ENCODE data around the gene ZDHHC8.

The ZDHHC8 gene

DNA sequence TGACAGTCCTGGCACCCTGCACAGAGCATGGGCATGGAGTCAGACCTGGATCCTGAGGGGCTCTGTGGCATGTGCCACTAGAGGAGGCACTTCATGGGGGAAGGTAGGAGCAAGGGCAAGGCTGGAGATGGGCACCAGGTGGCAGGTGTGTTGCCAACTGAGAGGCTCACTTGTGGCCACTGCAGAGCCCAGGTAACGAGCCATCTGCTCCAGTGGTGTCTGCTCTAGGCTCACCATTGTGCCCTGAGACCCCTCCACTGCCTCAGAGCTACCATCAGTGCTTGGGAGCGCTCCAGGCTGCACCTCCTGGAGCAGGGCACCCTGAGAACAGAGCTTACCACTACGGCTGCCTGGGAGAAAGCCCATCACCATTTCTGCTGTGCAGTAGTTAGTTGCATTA, 1.3 kb upstream of the ZDHHC8 start:
- peak; percentile 72 for DNase-seq

DNA sequence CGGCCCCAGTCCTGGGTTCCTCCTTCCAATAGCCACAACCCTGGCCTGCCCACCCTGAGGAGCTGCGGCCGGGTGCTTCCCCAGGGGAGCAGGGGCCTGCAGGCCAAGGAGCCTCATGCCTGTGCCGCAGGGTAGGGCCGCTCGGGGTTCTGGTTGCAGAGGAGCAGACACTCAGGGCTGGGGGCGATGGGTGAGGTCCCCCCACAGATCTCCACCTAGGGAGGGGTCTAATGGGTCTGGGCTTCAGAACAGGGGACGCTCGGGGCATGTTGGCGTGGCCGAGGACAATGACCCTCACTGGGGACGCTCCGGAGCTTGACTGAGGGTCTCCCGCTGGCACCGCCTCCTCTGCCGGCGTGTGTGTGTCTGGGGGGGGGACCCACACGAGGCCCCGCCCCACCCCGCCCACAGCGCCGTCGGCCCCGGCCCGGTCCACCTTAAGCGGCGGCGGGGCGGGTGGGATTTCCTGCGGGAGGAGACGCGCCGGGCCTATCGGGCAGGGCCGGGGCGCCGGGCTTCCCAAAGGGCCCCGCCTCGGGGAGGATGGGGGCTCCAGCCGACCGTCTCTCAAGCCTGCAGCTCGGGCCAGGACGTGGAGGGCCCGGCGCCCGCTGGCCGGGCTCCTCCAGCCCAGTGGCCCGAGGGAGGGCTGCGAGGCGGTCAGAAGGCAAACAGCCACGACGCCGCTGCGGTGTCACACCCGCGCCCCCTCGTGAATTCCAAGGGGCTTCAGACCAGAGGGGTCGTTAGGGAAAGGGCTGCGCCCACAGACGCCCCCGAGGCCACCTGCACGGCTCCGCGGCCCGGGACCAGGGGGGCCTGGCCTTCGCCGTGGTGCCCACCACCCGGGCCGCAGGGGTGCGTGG, 640 bp upstream of the ZDHHC8 start:
- DNase-seq: peak; percentile 26

DNA sequence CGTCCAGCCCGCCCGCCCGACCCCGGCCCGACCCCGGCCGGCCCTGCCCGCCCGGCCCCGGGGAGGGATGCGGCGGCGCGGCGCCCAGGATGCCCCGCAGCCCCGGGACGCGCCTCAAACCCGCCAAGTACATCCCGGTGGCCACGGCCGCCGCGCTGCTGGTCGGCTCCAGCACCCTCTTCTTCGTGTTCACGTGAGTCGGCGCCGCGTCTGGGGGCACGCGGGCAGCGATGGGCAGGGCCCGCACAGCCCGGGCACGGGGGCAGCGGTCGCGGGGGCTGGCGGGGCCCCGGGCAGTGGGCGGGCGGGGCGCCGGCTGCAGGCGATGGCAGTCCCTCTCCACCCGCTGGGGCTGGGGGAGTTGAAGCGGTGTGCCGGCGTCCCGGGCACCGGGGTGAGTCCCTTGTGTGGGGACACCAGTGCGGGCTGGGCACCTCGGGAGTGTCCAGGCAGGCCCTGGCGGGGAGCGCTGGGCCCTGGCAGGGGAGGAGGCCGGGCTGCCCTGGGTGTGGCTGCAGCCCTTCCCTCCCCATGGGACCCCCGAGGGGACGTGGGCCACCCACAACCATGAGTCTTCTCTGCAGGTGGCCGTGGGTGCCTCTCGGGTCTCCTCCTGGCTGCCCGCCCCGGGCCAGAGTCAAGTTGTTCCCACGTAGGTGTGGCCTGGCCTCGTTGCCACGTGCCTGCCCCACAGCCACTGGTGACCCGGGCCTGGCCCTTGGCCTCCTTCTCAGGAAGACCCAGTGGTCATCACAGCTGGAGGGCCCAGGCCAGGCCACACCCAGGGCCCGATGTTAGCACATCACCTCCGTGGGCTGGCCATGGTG, 468 bp downstream of the ZDHHC8 start:
- no peak for DNase-seq

DNA sequence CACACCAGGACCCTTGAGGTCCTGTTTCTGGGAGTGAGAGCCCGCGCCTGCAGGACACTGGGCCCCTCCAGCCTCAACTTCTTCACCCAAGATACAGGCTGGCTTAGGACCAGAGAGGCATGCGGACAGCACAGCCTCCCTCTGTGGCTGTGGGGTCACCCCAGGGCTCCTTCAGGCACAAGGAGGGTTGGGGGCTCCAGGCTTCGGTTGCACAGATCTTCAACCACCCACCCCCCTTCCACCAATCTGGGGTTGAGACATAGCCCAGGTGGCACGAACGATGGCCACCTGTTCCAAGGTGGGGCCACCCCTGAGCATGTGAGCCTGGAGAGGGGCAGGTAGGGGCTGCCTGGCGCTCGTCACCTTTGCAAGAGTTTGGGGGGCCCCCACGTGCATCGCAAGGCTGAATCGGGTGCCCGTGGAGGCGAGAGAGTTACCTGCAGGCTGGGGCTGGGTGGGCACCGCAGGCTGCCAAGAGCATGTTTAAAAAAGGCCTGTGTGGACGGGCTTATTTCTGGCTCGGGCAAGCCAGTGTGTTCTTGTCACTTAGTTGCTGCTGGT, 1.2 kb downstream of the ZDHHC8 start:
- no peak for DNase-seq

DNA sequence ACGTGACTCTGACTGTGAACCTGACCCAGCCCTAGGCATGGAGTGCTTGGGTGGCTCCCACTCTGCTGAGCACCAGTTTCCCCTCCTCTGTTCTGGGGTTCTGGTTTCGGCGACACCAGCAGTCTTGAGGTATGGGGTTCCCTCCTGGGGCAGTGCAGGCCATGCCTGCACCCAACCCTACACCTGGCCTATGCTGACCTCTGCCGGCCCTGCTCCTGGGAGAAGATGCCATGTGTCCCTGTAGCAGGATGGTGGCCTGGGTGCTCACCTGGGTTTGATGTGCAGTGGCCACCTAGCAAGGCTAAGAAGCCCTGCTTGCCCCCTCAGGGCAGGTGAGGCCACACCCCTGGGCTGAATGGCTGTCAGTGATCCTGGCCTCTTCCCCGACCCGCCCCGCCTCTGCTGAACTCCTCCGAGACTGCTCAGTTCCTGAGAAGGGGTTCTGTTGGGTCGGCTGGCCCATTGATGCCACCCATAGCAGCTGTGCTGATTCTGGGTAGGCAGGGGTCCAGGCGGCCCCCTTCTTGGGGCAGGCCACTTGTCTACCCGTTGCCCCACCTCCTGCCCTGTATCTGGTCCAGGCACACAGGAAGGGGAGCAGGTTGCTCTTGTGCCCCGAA, 2.4 kb downstream of the ZDHHC8 start:
- DNase-seq: no peak

DNA sequence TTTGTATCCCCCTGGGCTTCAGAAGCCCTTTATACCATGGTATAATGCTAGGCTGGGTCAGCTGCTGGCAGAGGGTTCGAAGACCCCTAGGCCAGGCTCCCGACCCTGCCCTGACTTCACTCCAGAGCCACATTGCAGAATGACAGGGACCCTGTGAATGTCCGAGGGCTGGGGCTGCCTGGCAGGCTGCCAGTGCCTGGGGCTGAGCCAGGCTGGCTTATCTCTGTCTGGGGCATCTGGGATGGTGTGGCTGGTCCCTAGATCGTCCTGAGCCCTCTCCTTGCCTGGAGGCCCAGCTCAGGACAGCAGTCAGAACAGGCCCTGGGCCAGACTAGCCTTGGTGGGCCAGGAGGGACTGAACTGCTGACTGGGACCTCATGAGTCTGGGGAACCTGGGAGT, 3.7 kb downstream of the ZDHHC8 start:
- DNase-seq: no peak

DNA sequence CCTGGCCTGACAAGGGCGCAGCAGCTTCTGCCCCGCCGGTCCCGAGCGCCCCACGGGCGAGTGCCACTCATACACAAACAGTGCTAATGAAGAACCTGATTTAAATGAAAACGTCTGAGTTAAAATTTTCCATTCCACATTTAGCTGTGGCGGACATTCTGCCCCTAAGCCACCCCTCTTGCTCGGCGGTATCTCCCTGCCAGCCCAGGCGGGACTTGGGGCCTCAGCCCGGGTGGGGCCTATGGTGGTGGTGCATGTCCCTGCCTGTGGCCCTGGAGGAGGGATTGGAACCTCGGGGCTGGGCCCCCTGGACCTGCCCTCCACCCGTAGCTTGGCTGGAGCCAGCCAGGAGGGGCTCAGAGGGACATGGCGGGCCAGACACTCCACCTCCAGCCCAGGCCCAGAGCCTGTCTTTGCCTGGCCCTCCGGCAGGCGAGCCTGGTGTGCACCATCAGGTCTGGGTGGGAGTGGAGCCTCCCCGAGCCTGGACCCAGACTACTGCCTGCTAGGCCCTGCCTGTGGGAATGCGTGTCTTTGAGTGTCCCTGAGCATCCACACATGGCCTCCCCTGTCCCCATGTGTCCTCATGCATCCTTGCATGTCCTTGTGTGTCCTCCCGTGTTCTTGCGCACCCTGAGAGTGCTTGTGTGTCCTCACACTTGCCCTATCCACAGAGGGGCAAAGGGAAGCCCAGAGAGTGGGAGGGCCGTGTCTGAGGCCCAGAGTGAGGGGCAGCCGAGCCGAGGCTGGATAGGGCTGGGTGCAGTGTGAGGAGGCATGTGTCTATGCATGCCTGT, 4.4 kb downstream of the ZDHHC8 start:
- no peak for DNase-seq

DNA sequence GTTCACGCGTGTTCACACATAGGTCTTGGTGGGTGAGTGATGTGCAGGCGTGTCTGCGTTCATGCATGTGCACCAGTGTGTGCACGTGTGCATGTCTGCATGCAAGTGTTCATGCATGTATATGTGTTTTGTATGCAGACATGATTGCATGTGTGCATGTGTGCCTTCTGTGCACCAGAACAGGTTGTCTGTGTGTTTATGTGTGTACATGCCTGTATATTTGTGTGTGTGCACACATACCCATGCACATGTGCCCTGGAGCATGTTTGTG, 4.9 kb downstream of the ZDHHC8 start:
- DNase-seq: no peak

DNA sequence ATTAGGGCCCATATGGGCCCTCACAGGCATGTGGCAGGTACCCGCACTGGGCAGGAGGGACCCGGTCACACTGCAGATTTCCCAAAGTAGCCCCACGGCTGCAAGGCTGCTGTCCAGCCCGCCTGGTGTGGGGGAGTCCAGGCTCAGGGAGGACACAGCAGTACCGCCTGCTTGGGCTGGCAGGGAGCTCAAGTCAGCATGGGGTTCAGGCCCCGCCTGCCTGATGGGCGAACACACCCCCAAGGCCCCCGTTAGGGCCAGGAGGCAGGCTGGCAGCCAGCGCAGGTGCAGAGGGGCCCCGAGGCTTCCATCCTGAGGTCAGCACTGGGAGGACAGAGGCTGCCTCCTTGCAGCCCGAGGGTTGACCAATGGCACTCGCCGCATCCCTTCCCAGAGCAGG, 5.5 kb downstream of the ZDHHC8 start:
- DNase-seq: no peak

DNA sequence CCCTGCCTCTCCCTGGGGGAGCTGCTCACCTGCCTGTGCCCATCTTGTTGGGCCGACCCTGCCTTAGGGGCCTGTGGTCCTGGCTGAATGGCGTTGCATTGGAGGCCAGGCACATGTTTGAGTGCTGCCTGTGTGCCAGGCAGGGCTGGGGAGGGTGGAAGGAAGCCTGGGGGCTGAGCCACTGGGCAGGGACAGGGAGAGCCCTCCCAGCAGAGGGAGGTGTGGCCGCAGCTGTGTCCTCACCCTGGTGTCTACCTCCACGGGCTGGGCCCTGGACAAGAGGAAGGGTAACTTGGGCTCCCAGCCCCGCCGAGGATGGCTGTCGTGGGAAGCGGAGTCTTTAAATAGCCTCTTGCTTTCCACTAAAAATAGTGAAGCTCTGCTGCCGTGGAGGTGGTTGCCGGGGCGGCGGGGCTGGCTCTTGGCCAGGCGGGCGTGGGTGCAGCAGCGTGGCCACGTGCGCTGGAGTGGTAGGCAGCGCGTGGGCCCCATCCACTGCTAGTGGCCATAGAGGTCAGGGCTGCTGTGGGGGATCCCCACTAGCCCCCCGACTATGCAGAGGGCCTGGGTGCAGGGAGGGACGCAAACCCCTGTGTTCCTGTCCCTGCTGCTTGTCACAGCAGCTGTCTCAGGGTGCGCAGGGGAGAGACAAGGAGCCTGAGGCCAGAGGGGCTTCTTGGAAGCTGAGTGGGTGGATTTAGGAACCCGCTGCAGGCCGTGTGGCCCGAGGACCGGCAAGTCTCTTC, 6.2 kb downstream of the ZDHHC8 start:
- DNase-seq: no peak

DNA sequence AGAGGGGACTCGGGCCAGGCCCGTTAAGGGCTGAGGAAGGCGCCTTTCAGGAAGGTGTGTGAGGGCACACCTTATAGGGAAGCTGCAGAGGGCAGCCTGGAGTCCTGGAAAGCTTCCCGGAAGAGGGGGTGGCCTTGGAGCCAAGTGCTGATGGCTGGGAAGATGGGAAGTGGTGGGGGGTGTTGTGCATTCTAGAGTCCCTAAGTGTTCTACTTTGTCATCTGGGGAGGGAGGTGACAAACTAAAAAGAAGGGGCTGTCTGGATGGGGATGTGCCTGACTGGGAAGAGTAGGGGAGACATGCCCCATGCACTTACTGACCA, 6.8 kb downstream of the ZDHHC8 start:
- no peak for DNase-seq

DNA sequence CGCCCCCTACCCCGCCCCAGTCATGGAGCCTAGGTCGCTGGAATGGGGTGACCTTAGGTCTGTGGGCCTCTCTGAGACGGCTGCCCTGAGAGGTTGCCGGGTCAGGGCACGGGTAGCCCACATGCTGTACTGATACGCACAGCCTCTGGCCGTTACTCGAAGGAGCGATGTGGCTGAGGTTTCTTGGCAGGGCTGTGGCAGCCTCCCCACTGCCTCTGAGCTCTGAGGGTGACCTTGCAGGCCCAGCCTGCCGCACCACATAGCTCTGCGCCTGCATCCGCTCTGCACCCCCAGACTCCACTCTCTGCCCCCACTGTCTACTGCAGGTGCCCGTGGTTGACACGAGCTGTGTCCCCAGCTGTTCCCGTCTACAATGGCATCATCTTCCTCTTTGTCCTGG, 7.3 kb downstream of the ZDHHC8 start:
- no peak for DNase-seq

DNA sequence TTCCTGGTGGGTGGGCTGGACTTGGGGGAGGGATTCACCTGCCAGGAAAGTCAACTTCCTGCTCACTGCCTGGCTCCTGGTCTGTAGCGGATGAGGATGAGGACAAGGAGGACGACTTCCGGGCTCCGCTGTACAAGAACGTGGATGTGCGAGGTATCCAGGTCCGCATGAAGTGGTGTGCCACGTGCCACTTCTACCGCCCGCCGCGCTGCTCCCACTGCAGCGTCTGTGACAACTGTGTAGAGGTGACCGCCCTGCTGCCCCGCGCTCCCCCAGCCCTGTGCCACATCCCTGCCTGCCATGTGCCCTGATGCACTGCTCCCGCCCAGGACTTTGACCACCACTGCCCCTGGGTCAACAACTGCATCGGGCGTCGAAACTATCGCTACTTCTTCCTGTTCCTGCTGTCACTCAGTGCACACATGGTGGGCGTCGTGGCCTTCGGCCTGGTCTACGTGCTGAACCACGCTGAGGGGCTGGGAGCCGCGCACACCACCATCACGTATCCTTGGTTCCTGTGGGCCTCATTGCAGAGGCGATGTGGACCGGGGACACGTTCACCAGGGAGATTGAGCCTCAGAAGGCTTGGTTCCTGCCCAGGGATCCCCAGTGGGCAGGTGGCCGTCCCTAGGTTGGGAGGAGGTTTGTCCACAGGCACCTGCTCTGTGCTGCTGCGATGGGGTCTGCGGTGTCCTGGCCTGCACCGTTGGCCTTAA, 7.9 kb downstream of the ZDHHC8 start:
- no peak for DNase-seq

DNA sequence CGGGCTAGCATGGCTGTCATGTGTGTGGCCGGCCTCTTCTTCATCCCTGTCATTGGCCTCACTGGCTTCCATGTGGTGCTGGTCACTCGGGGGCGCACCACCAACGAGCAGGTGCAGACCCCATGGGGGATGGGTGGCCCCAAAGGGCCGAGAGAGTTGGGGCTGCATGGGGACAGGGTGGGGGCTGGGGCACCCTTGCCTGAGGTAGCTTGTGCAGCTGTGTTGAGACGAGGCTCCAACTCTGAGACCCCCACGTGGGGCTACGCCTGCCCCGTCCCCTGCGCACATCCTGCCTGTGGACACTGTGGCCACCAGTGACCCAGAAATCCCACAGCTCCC, 8.5 kb downstream of the ZDHHC8 start:
- no peak for DNase-seq

DNA sequence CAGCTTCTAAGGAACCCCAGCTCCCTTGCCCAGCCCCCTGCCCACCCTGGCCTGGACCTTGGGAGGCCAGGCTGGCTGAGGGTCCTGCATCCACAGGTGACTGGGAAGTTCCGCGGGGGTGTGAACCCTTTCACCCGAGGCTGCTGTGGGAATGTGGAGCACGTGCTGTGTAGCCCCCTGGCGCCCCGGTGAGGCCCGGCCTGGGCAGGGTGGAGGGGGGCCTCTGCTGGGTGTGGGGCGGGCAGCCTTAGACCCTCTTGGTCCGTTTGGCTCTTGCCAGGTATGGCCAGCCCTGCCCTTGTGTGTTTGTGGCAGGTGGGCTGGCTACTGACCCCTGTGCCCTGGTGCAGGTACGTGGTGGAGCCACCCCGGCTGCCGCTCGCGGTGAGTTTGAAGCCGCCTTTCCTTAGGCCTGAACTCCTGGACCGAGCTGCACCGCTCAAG, 8.9 kb downstream of the ZDHHC8 start:
- no peak for DNase-seq

DNA sequence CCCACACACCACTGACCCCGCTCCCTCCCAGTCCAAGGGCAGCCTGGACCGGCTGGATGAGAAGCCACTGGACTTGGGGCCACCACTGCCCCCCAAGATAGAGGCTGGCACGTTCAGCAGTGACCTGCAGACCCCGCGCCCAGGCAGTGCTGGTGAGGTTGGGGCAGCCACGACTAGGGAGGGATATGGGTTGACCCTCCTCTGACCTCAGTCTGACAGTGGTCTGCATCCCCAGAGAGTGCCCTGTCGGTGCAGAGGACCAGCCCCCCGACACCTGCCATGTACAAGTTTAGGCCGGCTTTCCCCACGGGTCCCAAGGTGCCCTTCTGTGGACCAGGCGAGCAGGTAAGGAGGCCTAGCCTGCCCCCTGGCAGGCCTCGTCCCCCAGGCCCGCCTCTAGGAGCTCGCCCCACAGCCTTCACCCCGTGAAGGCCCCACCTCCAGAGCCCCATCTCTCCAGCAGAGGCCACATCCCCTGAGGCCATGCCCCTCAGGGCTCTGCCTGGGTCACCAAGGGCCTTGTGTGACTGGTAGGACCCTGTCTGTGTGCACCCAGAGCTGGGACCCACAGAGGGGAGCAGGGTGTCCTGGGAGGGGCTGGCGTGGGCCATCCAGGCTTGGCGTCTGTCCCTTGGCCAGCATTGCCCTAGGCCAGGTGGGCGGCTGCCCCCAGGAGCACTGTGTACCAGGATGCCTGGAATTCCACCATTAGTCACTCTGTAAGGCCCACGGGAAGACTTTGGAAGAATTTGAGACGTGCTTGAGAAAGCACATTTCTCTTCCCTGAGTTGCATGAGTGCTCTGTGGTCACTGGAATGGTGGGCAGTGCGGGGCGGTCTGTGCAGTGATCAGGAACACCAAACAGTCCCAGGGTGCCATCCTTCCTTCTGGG, 9.8 kb downstream of the ZDHHC8 start:
- DNase-seq: no peak

DNA sequence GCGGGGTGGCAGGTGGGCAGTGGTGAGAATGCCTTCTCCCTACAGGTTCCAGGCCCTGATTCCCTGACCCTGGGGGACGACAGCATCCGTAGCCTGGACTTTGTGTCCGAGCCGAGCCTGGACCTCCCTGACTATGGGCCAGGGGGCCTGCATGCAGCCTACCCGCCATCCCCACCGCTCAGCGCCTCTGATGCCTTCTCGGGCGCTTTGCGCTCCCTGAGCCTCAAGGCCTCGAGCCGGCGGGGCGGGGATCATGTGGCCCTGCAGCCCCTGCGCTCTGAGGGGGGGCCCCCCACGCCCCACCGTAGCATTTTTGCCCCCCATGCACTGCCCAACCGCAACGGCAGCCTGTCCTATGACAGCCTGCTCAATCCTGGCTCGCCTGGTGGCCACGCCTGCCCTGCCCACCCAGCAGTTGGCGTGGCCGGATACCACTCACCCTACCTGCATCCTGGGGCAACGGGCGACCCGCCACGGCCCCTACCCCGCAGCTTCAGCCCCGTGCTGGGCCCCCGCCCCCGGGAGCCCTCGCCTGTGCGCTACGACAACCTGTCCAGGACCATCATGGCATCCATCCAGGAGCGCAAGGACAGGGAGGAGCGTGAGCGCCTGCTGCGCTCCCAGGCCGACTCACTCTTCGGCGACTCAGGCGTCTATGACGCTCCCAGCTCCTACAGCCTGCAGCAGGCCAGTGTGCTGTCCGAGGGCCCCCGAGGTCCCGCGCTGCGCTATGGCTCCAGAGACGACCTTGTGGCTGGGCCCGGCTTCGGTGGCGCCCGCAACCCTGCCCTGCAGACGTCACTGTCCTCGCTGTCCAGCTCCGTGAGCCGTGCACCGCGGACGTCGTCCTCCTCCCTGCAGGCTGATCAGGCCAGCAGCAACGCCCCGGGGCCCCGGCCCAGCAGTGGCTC, 11.4 kb downstream of the ZDHHC8 start:
- DNase-seq: no peak

DNA sequence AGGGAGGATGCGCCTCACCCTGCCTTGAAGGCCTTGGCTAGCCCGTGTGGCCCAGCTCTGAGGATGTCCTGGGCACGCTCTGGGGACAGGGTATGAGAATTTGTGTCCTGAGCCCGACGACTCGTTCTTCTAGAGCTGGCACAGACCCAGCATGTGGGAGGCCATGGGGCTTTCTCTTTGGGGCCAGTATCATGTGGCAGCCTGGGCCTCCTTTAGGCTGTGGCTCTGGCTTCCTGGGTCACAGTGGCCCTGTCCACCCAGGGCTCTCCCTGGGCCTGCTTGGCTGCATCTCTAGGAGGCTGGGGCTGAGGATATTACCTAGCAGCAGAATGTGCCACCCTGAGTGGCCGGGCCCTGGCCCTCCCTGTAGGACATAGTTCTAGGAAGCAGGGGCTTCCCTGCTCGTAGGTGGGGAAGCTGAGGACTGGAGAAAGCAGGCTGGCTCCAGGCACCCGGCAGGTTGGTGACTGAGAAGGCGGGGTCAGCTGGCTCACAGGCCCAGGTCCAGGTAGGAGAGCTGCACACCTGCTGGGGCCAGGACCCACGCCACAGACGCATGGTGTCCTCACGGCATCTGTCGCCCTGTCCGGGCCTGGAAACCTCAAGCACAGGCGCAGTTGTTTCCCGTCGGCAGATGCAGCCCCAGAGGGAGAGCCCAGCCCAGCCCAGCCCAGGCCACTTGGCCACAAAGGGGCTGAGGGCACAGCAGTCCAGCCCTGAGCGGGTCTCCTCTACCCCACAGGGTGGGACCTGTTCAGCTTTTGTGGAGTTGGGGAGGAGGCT, 12.5 kb downstream of the ZDHHC8 start:
- no peak for DNase-seq

Measured in NCI-H2171 treated with DMSO at 0.1 percent for 48 hours (cell line).